Progenitor cell of endocrine pancreas (in vitro differentiated cells): ENCODE measurements around the gene ZNF618. TPM values are rescaled to one million over a fixed set of nuclear protein-coding genes. Genes with fewer than 3 reads are reported as not detected.

ENCODE experiments used
- DNase-seq: peaks from one replicate; pipeline ENCODE4 v3.0.0; 2021; ENCODE audit warnings: low spot score; ENCODE audit not compliant: unreplicated experiment
- H3K27ac Mint-ChIP-seq: 2 replicates; pipeline ENCODE4 v1.8.0; 2021; ENCODE audit warnings: mild to moderate bottlenecking, moderate library complexity, mixed read lengths
- H3K27me3 Mint-ChIP-seq: 2 replicates; pipeline ENCODE4 v1.8.0; 2021; ENCODE audit warnings: mixed read lengths
- H3K36me3 Mint-ChIP-seq: 2 replicates; pipeline ENCODE4 v1.8.0; 2022; ENCODE audit warnings: mixed read lengths; ENCODE audit not compliant: insufficient read depth
- H3K4me1 Mint-ChIP-seq: 2 replicates; pipeline ENCODE4 v1.8.0; 2021; ENCODE audit warnings: low read depth, mixed read lengths
- H3K4me3 Mint-ChIP-seq: 2 replicates; pipeline ENCODE4 v1.8.0; 2021; ENCODE audit warnings: low read depth, mild to moderate bottlenecking, moderate library complexity, mixed read lengths
- H3K9me3 Mint-ChIP-seq: 2 replicates; pipeline ENCODE4 v1.8.0; 2021; ENCODE audit warnings: low read depth, mixed read lengths
- CTCF ChIP-seq: fragments of 200-600 bp; sonication (generic); IDR thresholded peaks from one replicate; pipeline ENCODE4 v1.5.0; 2021; ENCODE audit warnings: antibody characterized with exemption, mild to moderate bottlenecking; ENCODE audit not compliant: unreplicated experiment
- long read RNA-seq: library from polyadenylated mRNA; unstranded; transcript quantifications from one replicate; pipeline ENCODE4 v2.0.0, GENCODE V29; 2020
- total RNA-seq: library from RNA; stranded (reverse); gene quantifications from 2 replicates; pipeline ENCODE4 v1.2.1, GENCODE V29; 2021

ZNF618 gene, protein sequence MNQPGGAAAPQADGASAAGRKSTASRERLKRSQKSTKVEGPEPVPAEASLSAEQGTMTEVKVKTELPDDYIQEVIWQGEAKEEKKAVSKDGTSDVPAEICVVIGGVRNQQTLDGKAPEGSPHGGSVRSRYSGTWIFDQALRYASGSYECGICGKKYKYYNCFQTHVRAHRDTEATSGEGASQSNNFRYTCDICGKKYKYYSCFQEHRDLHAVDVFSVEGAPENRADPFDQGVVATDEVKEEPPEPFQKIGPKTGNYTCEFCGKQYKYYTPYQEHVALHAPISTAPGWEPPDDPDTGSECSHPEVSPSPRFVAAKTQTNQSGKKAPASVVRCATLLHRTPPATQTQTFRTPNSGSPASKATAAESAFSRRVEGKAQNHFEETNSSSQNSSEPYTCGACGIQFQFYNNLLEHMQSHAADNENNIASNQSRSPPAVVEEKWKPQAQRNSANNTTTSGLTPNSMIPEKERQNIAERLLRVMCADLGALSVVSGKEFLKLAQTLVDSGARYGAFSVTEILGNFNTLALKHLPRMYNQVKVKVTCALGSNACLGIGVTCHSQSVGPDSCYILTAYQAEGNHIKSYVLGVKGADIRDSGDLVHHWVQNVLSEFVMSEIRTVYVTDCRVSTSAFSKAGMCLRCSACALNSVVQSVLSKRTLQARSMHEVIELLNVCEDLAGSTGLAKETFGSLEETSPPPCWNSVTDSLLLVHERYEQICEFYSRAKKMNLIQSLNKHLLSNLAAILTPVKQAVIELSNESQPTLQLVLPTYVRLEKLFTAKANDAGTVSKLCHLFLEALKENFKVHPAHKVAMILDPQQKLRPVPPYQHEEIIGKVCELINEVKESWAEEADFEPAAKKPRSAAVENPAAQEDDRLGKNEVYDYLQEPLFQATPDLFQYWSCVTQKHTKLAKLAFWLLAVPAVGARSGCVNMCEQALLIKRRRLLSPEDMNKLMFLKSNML
- 75.3 and 85.8 TPM in 2 replicates for total RNA-seq
- long read RNA-seq, full-length matches to known transcripts = 10 of 72 reads
- long read RNA-seq, partial matches to known transcripts = 22 of 72 reads
- long read RNA-seq, other reads (novel, unspliced or antisense) = 40 of 72 reads

DNA sequence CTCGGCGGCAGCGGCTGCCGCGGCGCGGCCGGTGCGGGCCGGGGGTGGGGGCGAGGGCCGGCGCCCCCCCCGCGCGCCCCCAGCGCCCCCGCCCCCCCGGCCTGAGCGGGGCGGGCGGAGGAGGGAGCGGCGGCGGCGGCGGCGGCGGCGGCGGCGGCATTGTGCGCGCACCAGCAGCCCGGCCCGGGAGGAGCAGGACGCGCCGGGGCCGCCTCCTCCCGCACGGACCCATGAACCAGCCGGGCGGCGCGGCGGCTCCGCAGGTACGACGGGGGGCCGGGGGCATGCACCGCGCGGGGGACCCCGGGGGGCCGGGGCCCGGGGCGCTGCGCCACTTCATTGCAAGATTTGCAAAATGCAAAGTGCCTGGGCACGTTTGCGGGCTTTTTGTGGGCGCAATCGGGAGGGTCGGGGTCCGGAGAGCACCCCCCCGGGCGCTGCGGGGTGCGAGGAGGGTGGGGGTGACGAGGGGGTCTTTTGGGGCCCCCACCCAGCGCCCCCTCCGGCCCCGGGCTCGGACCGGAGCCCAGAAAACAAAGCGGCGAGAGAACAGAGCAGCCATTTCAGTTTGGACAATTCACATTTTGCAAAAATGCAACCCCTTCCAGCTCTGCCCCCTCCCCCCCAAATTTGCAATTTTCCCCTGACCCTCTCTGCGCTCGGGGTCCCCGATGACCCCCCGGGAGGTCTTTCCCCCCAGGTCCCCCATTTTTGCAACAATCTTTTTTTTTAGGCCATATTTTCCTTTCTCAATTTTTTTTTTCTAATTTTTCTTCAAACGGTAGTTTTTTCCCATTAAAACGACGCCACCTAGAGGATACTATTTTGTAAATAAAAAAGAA, at the start of gene ZNF618:
ZNF618 (plus strand) TSS at position 159 of the 842 bp plus-strand sequence; CDS start at position 231, 72 bp downstream.
- Mint-ChIP-seq H3K9me3 (no peaks in the 10 kb centered on the region), H3K27me3 (peaks cover 14% of the 10 kb centered on the region), H3K4me1 (peaks cover 16% of the 10 kb centered on the region), H3K36me3 (peaks cover 6% of the 10 kb centered on the region), H3K27ac (peak within 1 kb of the TSS; percentile 96), H3K4me3 (peak within 1 kb of the TSS; percentile 97)
- peak; percentile 60 for TF ChIP-seq CTCF
- DNase-seq = peak; percentile 15

GRCh38 chr9:113828221-113828620, 47.9 kb upstream of the ZNF618 start:
- DNase-seq = no peak
- H3K27ac Mint-ChIP-seq = no peak overlapping the region
- peaks cover 4% of the 10 kb centered on the region for H3K27me3 Mint-ChIP-seq
- H3K4me1 Mint-ChIP-seq = no peaks in the 10 kb centered on the region
- H3K9me3 Mint-ChIP-seq = peaks cover 17% of the 10 kb centered on the region
- TF ChIP-seq CTCF = no peak
- H3K36me3 Mint-ChIP-seq = peaks cover 2% of the 10 kb centered on the region
- no peak overlapping the region for H3K4me3 Mint-ChIP-seq

DNA sequence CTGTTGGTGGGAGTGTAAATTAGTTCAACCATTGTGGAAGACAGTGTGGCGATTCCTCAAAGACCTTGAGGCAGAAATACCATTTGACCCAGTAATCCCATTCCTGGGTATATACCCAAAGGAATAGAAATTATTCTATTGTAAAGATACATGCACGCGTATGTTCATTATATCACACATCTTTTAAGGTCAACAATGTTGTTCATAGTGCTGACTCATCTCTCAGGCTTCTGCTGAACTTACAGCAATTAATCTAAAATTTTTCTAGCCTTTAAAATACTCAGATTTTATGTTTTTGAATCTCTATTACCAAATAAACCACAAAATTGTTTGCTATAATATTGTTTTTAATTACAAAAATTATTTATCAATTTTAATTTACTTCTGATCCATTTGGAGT, 38.8 kb upstream of the ZNF618 start:
- no peaks in the 10 kb centered on the region for H3K36me3 Mint-ChIP-seq
- H3K4me1 Mint-ChIP-seq = no peaks in the 10 kb centered on the region
- no peaks in the 10 kb centered on the region for H3K27me3 Mint-ChIP-seq
- no peak overlapping the region for H3K27ac Mint-ChIP-seq
- DNase-seq = no peak
- TF ChIP-seq CTCF = no peak
- peaks cover 17% of the 10 kb centered on the region for H3K9me3 Mint-ChIP-seq
- no peak overlapping the region for H3K4me3 Mint-ChIP-seq

GRCh38 chr9:113842086-113842485, 34.0 kb upstream of the ZNF618 start:
- Mint-ChIP-seq H3K9me3 (peaks cover 9% of the 10 kb centered on the region), H3K27me3 (no peaks in the 10 kb centered on the region), H3K36me3 (no peaks in the 10 kb centered on the region), H3K4me1 (no peaks in the 10 kb centered on the region), H3K4me3 (no peak overlapping the region), H3K27ac (no peak overlapping the region)
- DNase-seq = no peak
- no peak for TF ChIP-seq CTCF
